GM21447 (cell line): ENCODE data around the gene TRIM39.

Experiments
- ATAC-seq: cut with Tn5 transposase; IDR thresholded peaks from one replicate; pipeline ENCODE4 v1.9.1; 2021; ENCODE audit not compliant: unreplicated experiment

The TRIM39 gene

DNA sequence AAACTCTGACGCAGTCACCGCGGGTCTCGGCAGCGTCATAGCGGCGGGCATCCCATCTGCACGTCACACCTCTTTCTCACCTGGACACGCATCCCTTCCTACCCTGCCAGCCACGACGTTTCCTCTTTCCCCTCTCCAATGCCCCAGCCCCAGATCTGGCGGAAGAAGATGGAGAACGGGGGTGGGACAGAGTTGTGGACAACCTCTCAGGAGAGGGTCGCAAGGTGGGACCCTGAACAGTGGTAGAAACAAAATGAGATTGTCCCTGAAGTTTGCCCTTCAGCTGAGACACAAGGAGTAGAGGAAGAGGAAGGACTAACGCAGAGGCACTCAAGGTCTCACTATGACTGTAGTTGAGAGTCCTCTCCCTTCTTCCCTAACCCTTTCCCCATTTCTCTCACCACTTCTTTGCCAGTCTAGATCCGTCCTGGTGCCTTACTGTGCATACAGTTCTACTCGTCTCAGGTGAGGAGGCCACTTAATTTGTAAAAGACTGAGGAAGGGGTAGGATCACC, 562 bp downstream of the TRIM39 start:
- no peak for ATAC-seq

DNA sequence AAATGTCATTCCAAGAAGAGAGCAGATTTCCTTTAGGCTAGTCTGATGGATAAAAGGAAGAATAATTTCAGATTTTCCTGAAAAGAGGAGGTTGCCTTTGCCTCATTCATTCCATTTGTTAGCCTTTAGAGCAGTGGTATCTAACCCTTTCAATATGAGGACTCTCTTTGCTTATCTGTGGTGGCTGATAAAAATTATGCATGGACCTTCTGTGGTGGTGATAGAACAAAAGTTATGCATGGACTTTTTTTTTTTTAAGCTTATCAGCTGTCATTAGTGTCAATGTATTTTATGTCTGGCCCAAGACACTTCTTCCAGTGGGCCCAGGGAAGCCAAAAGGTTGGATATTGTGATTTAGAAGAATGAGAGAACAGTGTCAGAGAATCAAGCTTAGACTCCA, 1.7 kb downstream of the TRIM39 start:
- ATAC-seq, result no peak

DNA sequence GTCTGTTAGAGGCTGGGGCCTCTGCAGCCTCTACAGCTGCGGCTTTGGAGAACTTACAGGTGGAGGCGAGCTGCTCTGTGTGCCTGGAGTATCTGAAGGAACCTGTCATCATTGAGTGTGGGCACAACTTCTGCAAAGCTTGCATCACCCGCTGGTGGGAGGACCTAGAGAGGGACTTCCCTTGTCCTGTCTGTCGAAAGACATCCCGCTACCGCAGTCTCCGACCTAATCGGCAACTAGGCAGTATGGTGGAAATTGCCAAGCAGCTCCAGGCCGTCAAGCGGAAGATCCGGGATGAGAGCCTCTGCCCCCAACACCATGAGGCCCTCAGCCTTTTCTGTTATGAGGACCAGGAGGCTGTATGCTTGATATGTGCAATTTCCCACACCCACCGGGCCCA, 2.6 kb downstream of the TRIM39 start:
- no peak for ATAC-seq

DNA sequence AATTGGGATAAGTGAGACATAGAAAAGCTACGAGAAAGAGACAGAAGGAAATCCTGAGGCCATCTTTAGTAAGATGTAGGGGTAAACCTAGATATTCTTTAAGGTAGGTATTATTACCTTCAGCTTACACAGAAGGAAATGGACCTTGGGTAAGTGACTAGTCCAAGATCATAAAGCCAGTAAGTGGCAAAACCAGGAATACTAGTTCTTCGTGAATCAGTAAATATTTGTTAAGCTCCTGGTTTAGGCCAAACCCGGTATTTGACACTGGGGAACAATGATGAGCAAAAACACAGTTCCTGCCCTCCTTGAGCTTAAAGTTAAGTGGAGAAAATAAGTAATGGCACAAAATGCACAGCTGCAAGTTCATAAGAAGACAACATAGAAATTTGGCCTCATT, 5.3 kb downstream of the TRIM39 start:
- no peak for ATAC-seq

DNA sequence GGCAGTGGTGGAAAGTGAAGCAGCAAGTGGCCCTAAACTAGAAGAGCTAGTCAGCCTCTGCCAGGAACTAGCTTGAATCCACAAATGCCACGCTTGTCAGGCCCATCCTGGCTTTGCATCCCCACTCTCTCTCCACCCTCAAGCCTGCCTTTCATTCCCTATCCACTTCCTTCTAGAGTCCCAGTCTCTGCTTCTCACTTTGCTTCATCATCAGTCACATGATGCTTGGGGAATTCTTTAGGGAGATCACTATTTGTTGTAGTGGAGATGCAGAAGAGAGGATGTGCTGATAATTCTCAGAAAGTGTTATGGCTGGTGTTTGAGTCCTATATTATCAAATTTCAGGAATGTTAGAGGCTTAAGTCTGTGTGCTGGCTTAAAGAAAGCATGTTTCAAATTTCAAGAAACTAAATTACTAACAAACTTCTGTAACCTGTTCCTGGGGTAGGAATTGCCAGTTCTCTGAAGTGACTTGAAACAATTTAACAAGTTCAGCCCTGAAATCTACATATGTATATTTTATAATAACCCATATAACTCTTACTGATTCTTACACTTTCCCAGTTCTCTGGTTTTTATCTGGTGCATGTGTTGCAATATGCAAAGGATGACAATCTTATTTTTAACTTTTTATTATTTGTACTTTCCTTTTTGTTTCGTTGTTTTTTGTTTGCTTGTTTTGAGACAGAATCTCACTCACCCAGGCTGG, 7.5 kb downstream of the TRIM39 start:
- no peak for ATAC-seq

DNA sequence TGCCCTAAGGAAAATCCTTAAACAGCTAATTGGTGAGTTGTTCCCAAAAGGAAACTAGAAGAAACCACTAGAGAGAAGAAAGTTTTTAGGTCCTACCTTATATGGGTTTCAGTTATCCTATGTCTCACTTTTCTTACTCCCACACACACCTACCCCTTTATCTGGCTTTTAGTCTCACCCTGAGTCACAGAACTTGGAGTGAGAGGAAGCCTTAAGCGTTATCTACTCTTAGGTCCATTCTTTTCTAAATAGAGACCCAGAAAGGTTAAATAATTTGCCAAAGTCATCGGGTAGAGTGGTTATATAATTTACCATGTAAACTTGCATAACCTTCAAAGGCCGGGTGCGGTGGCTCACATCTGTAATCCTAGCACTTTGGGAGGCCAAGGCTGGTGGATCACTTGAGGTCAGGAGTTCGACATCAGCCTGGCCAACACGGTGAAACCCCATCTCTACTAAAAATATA, 13.9 kb downstream of the TRIM39 start:
- no peak for ATAC-seq

DNA sequence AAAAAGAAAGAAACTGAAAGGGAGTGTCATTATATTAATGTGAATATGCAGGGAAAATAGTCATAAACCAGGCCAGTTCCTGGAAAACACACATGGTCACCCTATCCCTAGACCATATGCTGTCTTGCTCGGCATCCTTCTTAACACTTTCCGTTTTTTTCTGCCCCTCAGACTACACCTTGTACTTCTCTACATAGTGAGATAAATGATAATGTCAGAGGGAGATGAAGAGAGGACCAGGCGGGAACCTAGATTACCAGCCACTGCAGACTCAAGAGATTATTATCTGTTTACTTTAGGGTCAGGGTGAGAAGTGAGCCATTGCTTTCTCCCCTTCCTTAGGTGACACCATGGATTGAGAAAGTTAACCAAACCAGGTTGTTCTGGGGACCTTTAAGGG, 14.5 kb downstream of the TRIM39 start:
- no peak for ATAC-seq

DNA sequence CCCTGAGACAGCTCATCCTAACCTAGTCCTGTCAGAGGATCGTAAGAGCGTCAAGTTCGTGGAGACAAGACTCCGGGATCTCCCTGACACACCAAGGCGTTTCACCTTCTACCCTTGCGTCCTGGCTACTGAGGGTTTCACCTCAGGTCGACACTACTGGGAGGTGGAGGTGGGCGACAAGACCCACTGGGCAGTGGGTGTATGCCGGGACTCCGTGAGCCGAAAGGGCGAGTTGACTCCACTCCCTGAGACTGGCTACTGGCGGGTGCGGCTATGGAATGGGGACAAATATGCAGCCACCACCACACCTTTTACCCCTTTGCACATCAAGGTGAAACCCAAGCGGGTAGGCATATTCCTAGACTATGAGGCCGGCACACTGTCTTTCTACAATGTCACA, 15.0 kb downstream of the TRIM39 start:
- no peak for ATAC-seq

DNA sequence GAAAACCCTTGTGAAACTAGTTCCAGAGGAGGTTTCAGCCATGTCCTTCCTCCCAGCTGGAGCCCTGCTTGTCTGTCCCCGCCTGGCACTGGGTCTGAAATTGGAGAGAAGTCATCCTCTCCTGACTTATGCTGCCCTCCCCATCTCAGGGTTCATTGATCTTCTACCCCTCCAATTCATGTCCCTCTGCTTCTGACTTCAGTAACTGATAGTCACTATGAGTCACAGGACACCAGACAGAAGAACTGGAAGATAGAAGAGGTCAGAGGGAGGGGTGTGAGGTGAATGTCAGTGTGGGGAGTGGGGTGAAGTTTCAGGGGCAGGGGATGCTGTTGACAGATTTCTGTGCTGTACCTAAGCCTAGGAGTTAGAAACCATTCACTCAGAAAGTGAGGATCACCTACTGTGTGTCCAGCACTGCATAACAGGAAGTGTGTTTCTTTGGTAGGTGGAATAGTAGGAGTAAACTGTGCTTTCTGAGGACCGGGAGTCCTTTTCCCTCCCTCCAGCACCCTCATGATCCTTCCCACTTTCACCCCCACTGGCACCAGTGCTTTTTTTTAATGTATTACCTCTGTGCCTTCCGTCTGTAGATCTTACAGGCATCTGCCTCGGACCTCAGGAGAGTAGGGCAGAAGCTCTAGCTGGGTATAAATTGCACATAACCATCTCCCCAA, 17.6 kb downstream of the TRIM39 start:
- ATAC-seq, result no peak

DNA sequence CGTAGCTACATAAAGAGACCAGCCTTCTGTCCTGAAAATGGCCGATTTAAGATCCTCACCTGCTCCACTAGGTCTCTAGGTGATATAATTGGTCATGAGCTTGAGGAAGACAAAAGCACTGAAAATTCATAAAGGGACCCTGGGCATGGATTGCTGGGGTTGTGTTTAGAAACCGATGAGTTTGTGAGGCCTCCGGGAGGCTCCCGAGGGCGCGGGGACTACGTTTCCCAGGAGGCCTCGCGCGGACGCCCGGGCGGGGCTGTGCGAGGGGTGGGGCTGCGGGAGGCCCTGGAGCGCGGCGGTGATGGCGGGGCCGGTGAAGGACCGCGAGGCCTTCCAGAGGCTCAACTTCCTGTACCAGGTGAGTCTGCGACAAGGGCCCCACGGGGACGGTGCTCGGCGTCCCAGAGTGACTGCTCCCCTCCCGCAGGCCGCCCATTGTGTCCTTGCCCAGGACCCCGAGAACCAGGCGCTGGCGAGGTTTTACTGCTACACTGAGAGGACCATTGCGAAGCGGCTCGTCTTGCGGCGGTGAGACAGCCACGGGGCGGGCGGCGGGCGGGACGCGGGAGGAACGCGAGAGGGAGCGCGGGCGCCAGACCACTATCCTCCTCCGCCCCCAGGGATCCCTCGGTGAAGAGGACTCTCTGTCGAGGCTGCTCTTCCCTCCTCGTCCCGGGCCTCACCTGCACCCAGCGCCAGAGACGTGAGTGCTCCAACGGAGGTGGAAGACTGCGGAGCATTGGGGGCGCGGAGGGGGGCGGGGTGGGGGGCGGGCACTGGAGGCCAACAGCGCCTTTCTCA, 18.3 kb downstream of the TRIM39 start, which contains the start of gene RPP21:
TSS of gene RPP21 (plus strand) at position 289 of the 804 bp plus-strand sequence. CDS start at position 305, 16 bp downstream.
- ATAC-seq, result peak; percentile 92

DNA sequence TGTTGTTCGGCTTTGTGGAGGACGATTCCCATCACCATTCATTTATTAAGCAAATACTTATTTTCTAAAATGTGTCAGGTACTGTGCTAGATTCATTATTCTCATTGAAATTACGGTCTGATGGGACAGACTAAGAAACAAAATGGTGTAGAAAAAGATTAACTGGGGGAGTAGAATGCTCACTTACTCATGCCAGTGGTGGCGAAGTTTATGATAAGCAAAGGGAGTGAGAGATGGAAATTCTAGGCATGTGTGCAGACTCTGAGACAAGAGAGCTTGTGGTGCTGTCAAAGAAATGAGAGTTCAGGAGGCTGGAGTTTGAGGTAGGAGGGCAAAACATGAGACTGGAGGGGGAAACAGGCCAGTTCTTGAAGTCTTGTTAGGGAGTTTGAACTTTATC, 19.1 kb downstream of the TRIM39 start:
- ATAC-seq, result no peak

DNA sequence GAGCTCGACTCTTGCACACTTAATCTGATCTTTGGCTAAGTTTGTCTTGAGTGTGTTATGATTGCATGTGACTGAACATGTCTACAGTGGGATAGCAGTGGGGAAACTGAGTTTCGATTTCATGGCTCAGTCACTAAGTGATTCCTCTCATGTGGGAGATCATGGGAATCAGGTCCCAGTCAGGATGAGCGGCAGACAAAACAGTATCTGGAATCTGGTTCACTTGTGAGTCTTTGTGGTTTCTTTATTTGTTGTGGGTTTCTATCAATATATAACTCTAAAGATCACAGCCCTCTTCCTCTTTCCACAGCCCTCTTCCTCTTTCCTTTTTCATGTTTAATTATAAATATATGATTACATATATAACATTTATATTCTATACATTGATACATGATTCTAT, 22.2 kb downstream of the TRIM39 start:
- no peak for ATAC-seq

DNA sequence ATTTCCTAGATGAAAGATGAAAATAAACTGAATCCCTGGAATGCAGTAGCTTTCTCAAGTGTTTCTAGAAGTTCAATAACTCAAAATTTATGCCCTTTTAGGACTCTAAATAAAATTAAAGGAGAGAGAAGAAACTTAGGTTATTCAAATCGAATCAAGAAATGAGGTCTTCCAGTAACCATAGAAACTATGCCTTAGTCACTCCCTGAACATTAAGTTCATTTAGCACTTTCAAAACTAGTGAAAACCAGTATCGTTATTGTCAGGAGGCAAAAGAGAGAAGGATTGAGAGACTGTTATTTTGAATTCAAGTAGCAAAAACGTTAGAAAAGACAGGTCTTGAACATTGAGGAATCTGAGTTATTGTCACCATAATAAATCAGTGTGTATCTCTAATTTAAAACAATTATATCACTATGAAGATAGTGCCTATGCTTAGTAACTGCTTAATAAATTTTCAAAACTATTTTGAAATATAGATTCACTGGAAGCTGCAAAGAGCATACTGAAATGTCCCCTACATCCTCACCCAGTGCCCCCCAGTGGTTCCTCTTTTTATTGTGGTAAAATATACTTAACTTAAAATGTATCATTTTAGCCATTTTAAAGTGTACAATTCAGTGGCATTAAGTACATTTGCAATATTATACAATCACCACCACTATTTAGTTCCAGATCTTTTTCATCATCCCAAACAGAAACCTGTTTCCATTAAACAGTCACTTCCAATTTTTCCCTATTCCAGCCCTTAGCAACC, 22.9 kb downstream of the TRIM39 start:
- no peak for ATAC-seq

DNA sequence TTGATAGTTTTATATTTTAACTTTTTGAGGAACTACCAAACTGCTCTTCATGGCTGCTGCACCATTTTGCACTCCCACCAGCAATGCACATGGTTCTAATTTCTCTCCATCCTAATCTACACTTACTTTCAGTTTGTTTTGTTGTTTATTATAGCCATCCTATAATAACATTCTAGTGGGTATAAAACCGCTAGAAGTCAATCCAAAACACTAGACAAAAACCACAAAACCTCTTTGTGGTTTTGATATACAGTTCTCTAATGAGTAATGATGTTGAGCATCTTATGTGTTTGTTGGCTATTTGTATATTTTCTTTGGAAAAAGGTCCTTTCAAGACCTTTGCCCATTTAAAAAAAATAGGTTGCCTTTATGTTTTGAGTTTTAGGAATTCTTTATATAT, 23.8 kb downstream of the TRIM39 start:
- no peak for ATAC-seq

DNA sequence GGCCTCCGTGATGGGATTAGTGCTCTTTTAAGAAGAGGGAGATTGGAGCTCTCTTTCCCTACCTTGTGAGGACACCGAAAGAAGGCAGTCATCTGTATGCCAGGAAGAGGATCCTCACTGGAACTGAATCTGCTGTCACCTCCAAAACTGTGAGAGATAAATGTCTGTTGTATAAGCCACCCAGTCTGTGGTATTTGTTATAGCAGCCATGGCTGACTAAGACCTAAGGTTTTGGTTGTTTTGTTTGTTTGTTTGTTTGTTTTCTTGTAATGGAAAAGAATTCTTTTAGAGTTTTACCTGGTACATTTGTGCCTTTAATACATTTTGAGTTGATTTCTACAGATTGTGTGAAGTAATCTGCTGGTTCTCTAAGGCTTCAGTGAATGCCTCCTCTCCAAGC, 25.8 kb downstream of the TRIM39 start:
- ATAC-seq, result no peak

DNA sequence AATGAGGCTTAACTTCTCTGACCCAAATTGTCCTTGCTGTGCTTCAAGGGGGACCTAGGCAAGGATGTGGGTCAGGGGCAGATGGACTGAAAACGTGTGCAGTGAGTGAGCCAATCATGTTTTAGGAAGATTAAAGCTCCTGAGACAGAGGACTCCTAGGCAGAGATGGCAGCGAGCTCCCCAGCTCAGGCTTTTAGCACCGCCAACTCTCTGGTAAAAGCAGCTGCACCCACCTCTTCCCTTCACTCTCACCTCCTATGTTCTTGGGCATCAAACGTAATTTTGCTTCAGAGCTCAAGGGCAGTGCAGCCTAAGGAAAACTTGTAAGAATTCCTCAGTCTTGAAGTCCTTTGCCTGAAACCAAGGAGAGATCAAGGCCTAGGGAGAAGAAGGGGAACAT, 28.6 kb downstream of the TRIM39 start:
- ATAC-seq, result no peak

DNA sequence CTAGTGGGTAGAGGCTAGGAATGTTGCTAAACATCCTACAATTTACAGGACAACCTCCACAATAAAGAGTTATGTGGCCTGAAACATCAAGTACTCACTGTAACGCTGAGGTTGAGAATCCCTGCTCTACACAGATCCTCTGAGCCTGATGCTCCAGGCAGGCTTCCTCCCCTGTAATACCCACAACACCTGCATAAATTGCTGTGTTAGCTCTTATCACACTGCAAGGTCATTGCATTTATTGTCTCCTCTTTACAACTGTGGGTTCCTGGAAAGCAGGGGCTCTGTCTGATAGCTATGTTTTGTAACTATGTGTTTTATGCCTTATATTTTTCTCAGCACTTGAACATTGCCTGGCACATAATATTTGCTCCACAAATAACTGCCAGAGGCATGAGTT, 29.8 kb downstream of the TRIM39 start:
- no peak for ATAC-seq

DNA sequence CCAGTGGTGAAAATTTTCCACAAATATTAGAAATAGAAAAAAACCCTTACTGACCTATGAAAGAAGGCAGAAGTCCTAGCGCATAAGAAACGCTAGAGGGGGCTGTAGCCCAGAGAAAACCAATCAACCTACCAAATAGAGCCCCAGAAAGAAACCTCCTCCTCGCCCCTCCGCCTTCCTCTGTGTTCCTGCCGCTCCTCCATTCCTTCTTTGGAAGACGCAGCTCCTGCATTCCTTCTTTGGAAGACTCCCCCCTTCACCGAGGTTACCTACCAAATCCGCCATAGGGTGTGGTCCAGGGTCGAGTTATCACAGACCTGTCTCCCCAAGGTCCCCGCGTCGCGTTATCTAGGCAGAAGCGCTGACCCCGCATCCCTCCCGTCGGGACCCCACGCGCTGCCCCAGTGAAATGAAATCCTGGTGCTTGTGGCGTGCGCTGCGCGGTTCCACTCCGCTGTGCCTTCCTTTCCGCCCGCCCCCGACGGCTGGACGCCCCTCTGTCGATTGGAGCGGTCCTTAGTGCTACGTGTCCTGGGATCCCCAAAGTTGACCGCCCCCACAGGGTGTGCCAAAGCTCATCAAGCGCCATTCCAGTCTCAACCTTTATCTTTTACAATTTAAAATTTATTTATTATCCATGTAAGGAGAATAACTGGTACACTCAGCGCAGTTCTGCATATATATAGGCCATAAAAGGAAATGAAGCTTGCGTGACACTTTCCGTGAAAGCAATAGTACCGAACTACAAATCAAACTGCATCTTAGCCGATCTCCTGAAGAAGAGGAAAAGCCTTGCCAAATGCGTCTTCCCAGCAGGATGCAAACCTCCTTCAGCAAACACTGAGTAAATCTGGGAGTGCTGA, 31.2 kb downstream of the TRIM39 start:
- ATAC-seq, result no peak

DNA sequence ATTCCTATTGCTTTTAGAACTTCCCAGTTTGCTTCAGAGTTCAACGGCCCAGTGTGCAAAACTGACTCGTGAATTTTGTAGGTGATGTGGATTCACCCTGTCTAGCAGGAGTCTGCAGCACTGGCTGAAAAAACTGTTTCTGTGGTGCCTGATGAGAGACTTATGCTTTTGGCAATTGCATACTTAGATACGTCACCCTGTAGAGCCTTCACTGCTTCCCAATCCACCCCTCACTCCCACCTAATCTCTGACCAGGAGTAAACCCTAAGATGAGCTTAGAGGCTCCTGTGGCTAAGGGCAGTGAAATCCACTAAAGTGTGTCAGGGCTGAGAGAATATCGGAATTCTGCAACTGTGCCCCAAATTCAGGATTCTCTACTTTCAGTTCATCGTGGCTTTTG, 32.5 kb downstream of the TRIM39 start:
- no peak for ATAC-seq

DNA sequence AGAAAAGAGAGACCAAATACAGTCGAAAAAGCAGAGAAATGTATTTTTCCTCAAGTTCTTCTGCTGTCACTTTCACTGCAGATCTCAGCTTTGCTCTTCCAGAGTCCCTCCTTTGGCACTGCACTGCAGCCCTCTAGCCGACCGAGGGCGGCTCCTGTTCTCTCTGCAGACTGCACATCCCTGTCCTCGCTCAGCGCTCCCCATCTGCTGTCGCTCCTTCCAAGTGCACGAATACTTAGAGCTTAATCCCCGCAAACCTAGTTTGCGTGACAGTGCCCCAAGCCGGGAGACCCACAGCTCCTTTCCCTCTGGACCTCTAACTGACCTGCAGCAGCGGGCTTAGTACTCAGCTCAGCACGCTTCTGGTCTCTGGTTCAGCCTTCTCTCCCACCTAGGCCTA, 33.4 kb downstream of the TRIM39 start:
- no peak for ATAC-seq
